WTC11 (cell line): ENCODE measurements around the gene EBLN2.

Experiments used
- CTCF ChIP-seq: fragments of 200-600 bp; IDR thresholded peaks from 2 replicates; pipeline ENCODE4 v1.8.0; 2022; ENCODE audit warnings: antibody characterized with exemption
- FOXP1 ChIP-seq: sonication (generic); formaldehyde crosslinking; IDR thresholded peaks from 2 replicates; pipeline ENCODE4 v1.8.0; 2022; ENCODE audit warnings: missing genetic modification reagents, mild to moderate bottlenecking, moderate library complexity, borderline replicate concordance
- ZMAT4 ChIP-seq: fragments of 250-450 bp; sonication (Bioruptor Pico); IDR thresholded peaks from 2 replicates; pipeline ENCODE4 v1.9.0; 2021; ENCODE audit warnings: mild to moderate bottlenecking

GRCh38 chr3:73024836-73025235, 36.6 kb upstream of the EBLN2 start:
- TF ChIP-seq CTCF (no peak), FOXP1 (CRISPR knock-in tag) (no peak), ZMAT4 (CRISPR knock-in tag) (no peak)
